ENCODE measurements around the gene TRPC5OS.

DNA sequence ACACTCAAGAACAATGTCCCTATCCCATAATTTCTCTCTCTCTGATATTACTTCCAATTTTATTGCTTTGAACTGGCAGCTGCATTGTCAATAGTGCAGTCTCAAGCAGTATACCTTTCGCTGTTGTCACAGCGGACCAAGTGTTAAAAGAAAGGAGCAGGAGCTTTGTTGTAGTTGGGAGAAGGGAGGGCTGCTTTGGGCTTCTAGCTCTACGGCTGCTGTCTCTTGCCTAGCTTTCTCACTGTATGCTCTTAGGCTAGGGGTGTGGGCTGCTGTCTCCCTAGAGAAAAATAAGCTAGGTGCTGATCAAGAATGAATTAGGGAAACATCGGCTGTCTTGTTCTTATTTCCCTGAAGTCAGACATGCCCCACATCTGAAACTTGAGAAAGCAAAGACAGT, 52.5 kb downstream of the TRPC5OS start:
- TF ChIP-seq, protein P1, sequence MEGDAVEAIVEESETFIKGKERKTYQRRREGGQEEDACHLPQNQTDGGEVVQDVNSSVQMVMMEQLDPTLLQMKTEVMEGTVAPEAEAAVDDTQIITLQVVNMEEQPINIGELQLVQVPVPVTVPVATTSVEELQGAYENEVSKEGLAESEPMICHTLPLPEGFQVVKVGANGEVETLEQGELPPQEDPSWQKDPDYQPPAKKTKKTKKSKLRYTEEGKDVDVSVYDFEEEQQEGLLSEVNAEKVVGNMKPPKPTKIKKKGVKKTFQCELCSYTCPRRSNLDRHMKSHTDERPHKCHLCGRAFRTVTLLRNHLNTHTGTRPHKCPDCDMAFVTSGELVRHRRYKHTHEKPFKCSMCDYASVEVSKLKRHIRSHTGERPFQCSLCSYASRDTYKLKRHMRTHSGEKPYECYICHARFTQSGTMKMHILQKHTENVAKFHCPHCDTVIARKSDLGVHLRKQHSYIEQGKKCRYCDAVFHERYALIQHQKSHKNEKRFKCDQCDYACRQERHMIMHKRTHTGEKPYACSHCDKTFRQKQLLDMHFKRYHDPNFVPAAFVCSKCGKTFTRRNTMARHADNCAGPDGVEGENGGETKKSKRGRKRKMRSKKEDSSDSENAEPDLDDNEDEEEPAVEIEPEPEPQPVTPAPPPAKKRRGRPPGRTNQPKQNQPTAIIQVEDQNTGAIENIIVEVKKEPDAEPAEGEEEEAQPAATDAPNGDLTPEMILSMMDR (IDR thresholded peaks at IDR 0.05; ENCODE audit: poor library complexity) = no peak
- TF ChIP-seq EZH2 (IDR thresholded peaks at IDR 0.05; ENCODE audit: borderline replicate concordance) = no peak
- no peak for TF ChIP-seq EZH2phosphoT487 (IDR thresholded peaks at IDR 0.05; ENCODE audit: low read depth, severe bottlenecking, unreplicated experiment)

All from hepatocyte (in vitro differentiated cells).